SJSA1 (cell line): Measurements from ENCODE around the gene GABRB1. TPM values are rescaled to one million over a fixed set of nuclear protein-coding genes. Genes with fewer than 3 reads are reported as not detected.

Source experiments
- DNase-seq, 2 experiments: peaks; one replicate each; pipeline ENCODE4 v3.0.0-alpha.2; 2015 to 2020; ENCODE audit warnings: low spot score in 2 of 2, low read depth in 1 of 2
- H3K27ac ChIP-seq: fragments of 250-450 bp; sonication (Bioruptor Pico); 2 replicates; pipeline ENCODE4 v1.5.1; 2020; ENCODE audit warnings: mild to moderate bottlenecking, moderate library complexity
- H3K27me3 ChIP-seq: fragments of 250-450 bp; sonication (Bioruptor Pico); replicated peaks from 2 replicates; pipeline ENCODE4 v1.5.1; 2020; ENCODE audit warnings: mild to moderate bottlenecking, moderate library complexity
- H3K36me3 ChIP-seq: fragments of 250-450 bp; sonication (Bioruptor Pico); 2 replicates; pipeline ENCODE4 v1.5.1; 2020; ENCODE audit warnings: mild to moderate bottlenecking
- H3K4me1 ChIP-seq: fragments of 250-450 bp; sonication (Bioruptor Pico); replicated peaks from 2 replicates; pipeline ENCODE4 v1.6.1; 2021; ENCODE audit warnings: mild to moderate bottlenecking
- H3K4me3 ChIP-seq: fragments of 250-450 bp; sonication (Bioruptor Pico); 2 replicates; pipeline ENCODE4 v1.5.1; 2020; ENCODE audit warnings: mild to moderate bottlenecking
- H3K9me3 ChIP-seq: fragments of 250-450 bp; sonication (Bioruptor Pico); replicated peaks from 2 replicates; pipeline ENCODE4 v1.5.1; 2020; ENCODE audit warnings: mild to moderate bottlenecking
- total RNA-seq: library from RNA; depleted of rRNA; stranded (reverse); fragments of >200 nt; shearing (Covaris generic); gene quantifications from 2 replicates; pipeline ENCODE4 v1.2.3, GENCODE V29; 2014

GABRB1 gene
- total RNA-seq, 1 experiment from 2014 or later = not detected

DNA sequence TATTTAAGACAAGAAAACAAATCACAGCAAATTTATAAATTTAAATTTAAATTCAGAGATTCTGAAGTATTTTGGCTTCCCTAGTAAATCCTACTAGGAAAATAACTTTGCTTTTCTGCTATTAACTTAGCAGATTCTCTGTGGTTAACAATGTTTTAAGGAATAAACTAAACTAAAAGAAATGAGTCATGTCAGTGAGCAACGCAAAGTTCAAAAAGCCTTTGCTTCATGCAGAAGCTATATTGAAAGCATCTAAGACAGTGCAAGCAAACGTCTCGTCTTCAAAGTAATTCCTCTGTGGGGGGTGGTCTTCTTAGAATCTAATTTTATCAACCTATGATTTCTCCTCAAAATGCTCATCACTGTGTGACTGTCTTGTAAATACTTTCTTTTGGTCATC lies 30.1 kb downstream of the GABRB1 start:
- Histone ChIP-seq H3K36me3 (no peaks in the 10 kb centered on the region), H3K4me1 (0 out of 2 replicates have a peak, but pooled peaks cover 3% of the 10 kb centered on the region), H3K4me3 (no peak overlapping the region), H3K27me3 (no peaks in the 10 kb centered on the region), H3K27ac (no peak overlapping the region), H3K9me3 (no peaks in the 10 kb centered on the region)
- DNase-seq = peak in 1 of 2 experiments; percentile 7

GRCh38 chr4:47065051-47065481 lies 33.7 kb downstream of the GABRB1 start:
- Histone ChIP-seq H3K9me3 (no peaks in the 10 kb centered on the region), H3K4me1 (0 out of 2 replicates have a peak, but pooled peaks cover 3% of the 10 kb centered on the region), H3K27ac (no peak overlapping the region), H3K36me3 (no peaks in the 10 kb centered on the region), H3K4me3 (no peak overlapping the region), H3K27me3 (no peaks in the 10 kb centered on the region)
- no peak for DNase-seq

- Histone ChIP-seq H3K27ac (no peak overlapping the region), H3K27me3 (no peaks in the 10 kb centered on the region), H3K4me3 (no peak overlapping the region), H3K9me3 (no peaks in the 10 kb centered on the region), H3K4me1 (peaks cover 19% of the 10 kb centered on the region), H3K36me3 (no peaks in the 10 kb centered on the region)
- no peak for DNase-seq
Observed at GRCh38 chr4:47068986-47069385, 37.6 kb downstream of the GABRB1 start.

DNA sequence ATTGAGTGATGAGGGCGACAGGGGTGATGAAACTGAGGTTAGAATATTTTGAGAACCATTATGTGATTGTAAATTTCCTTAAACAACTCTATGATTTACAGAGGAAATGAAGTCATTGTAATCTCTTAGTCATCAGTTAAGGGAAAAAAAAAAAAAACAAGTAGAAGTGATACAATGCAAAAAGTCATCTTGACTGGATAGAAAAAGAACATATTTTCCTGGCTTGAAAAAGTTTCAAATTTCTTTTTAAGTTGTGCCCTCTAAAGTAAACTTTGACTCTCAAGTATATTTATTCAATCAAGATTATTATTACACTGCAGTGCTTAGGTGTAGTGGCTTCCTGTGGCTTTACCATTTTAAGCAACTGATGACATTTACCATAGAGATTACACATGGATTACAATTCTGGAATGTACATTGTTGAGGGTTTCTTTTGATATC lies 40.6 kb downstream of the GABRB1 start:
- peak overlapping the region; percentile 25; the same call in 1 of the 2 replicates for H3K27ac ChIP-seq
- H3K36me3 ChIP-seq = no peaks in the 10 kb centered on the region
- H3K9me3 ChIP-seq = no peaks in the 10 kb centered on the region
- H3K4me1 ChIP-seq = peaks cover 39% of the 10 kb centered on the region
- peak in 1 of 2 experiments; percentile 42 for DNase-seq
- no peak overlapping the region for H3K4me3 ChIP-seq
- H3K27me3 ChIP-seq = no peaks in the 10 kb centered on the region

- no peak for DNase-seq
- H3K36me3 ChIP-seq = no peaks in the 10 kb centered on the region
- no peak overlapping the region for H3K4me3 ChIP-seq
- H3K27ac ChIP-seq = no peak overlapping the region
- H3K27me3 ChIP-seq = no peaks in the 10 kb centered on the region
- no peaks in the 10 kb centered on the region for H3K9me3 ChIP-seq
- H3K4me1 ChIP-seq = peaks cover 39% of the 10 kb centered on the region
Observed at GRCh38 chr4:47073647-47074046, 42.3 kb downstream of the GABRB1 start.

DNA sequence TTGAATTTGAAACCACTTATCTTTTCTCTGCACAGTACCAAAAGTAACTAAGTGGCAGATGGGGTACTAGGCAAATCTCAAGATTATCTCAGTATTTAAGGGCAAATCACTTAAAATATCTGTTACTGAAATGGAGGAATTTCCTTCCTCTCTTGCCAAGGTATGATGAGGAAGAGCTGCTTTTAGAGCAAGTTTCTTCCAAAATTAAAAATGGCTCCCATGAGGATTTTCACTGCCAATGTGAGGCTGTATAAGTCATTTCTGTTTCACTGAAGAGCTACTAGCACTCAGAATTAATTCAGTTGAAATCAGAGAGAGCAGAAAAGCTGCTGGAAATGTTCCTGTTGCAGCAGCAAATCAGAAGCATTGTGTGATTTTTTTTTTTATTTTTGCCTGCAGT lies 43.4 kb downstream of the GABRB1 start:
- Histone ChIP-seq H3K27ac (peak overlapping the region; percentile 19; the same call in 1 of the 2 replicates), H3K36me3 (no peaks in the 10 kb centered on the region), H3K4me1 (peaks cover 39% of the 10 kb centered on the region), H3K4me3 (no peak overlapping the region), H3K27me3 (no peaks in the 10 kb centered on the region), H3K9me3 (no peaks in the 10 kb centered on the region)
- no peak for DNase-seq

- Histone ChIP-seq H3K27ac (peak overlapping the region; percentile 43), H3K9me3 (no peaks in the 10 kb centered on the region), H3K4me3 (no peak overlapping the region), H3K4me1 (peaks cover 39% of the 10 kb centered on the region), H3K27me3 (no peaks in the 10 kb centered on the region), H3K36me3 (no peaks in the 10 kb centered on the region)
- peak in 1 of 2 experiments; percentile 6 for DNase-seq
Observed at GRCh38 chr4:47075262-47075661, 43.9 kb downstream of the GABRB1 start.

GRCh38 chr4:47075919-47076318 lies 44.6 kb downstream of the GABRB1 start:
- H3K36me3 ChIP-seq = no peaks in the 10 kb centered on the region
- no peak overlapping the region for H3K4me3 ChIP-seq
- no peak for DNase-seq
- H3K27ac ChIP-seq = peak overlapping the region; percentile 43
- H3K27me3 ChIP-seq = no peaks in the 10 kb centered on the region
- peaks cover 39% of the 10 kb centered on the region for H3K4me1 ChIP-seq
- H3K9me3 ChIP-seq = no peaks in the 10 kb centered on the region

DNA sequence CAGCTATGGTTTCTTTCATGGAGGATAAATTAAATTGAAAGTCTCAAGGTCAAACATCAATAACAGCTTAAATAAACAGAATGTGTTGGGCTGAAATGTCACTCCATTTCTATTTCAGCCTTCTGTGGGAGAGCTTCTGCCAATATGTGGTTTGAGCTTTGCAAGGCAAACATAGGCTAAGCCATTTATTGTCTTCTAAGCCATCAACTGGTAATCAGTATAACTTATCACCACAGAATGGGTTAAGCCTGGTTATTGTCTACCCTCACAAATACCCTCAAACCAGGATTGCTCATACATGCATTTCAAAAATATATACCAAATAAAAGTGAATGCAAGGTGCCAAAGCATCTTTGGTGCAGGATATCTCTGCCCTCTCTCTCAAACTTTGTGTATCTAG lies 52.7 kb downstream of the GABRB1 start:
- no peaks in the 10 kb centered on the region for H3K36me3 ChIP-seq
- DNase-seq = no peak
- no peak overlapping the region for H3K4me3 ChIP-seq
- no peaks in the 10 kb centered on the region for H3K27me3 ChIP-seq
- H3K27ac ChIP-seq = no peak overlapping the region
- no peaks in the 10 kb centered on the region for H3K4me1 ChIP-seq
- no peaks in the 10 kb centered on the region for H3K9me3 ChIP-seq

- no peak for DNase-seq
- Histone ChIP-seq H3K36me3 (no peaks in the 10 kb centered on the region), H3K4me3 (no peak overlapping the region), H3K27ac (no peak overlapping the region), H3K27me3 (no peaks in the 10 kb centered on the region), H3K9me3 (no peaks in the 10 kb centered on the region), H3K4me1 (no peaks in the 10 kb centered on the region)
Observed at GRCh38 chr4:47084795-47085194, 53.4 kb downstream of the GABRB1 start.

DNA sequence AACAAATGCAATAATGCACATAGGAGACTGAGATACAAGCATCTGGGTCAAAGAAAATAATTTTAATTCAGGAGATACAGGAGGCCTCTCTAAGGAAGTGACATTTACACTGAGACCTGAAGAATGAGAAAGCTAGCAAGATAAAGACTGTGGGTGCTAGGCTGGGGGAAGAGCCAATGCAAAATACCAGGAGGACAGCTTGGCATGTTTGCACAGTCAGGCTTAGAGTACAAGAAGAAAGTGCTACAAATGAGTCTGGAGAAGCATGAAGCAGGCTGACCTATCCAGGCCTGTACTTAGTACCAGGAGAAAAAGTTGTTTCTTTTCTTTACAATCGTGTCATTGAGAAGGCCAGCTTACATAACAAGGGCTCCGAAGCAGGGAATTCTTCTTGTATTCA lies 56.9 kb downstream of the GABRB1 start:
- Histone ChIP-seq H3K27me3 (no peaks in the 10 kb centered on the region), H3K36me3 (no peaks in the 10 kb centered on the region), H3K4me3 (no peak overlapping the region), H3K27ac (no peak overlapping the region), H3K4me1 (no peaks in the 10 kb centered on the region), H3K9me3 (no peaks in the 10 kb centered on the region)
- no peak for DNase-seq

- no peaks in the 10 kb centered on the region for H3K27me3 ChIP-seq
- no peaks in the 10 kb centered on the region for H3K4me1 ChIP-seq
- DNase-seq = no peak
- no peak overlapping the region for H3K4me3 ChIP-seq
- H3K27ac ChIP-seq = no peak overlapping the region
- no peaks in the 10 kb centered on the region for H3K9me3 ChIP-seq
- H3K36me3 ChIP-seq = no peaks in the 10 kb centered on the region
Observed at GRCh38 chr4:47095884-47096283, 64.5 kb downstream of the GABRB1 start.

GRCh38 chr4:47101453-47101852 lies 70.1 kb downstream of the GABRB1 start:
- Histone ChIP-seq H3K4me3 (no peak overlapping the region), H3K4me1 (no peaks in the 10 kb centered on the region), H3K27me3 (no peaks in the 10 kb centered on the region), H3K27ac (no peak overlapping the region), H3K9me3 (no peaks in the 10 kb centered on the region), H3K36me3 (no peaks in the 10 kb centered on the region)
- DNase-seq = no peak

- no peaks in the 10 kb centered on the region for H3K9me3 ChIP-seq
- H3K27me3 ChIP-seq = no peaks in the 10 kb centered on the region
- no peaks in the 10 kb centered on the region for H3K36me3 ChIP-seq
- no peaks in the 10 kb centered on the region for H3K4me1 ChIP-seq
- no peak overlapping the region for H3K4me3 ChIP-seq
- no peak overlapping the region for H3K27ac ChIP-seq
- DNase-seq = no peak
Observed at GRCh38 chr4:47104986-47105385, 73.6 kb downstream of the GABRB1 start.

GRCh38 chr4:47106561-47106960 lies 75.2 kb downstream of the GABRB1 start:
- H3K9me3 ChIP-seq = no peaks in the 10 kb centered on the region
- H3K36me3 ChIP-seq = no peaks in the 10 kb centered on the region
- DNase-seq = no peak
- H3K27me3 ChIP-seq = no peaks in the 10 kb centered on the region
- H3K4me3 ChIP-seq = no peak overlapping the region
- H3K27ac ChIP-seq = no peak overlapping the region
- H3K4me1 ChIP-seq = no peaks in the 10 kb centered on the region
